Measurements from ENCODE around the gene CENPN. TPM values are rescaled to one million over a fixed set of nuclear protein-coding genes. Genes with fewer than 3 reads are reported as not detected.

Gene CENPN
- total and polyA plus RNA-seq, 2 of the 13 experiments (the other 11 are each of a cell fraction or from before 2014, with no cell fraction given): 29.7 to 129 TPM

- TF ChIP-seq PRDM10 (CRISPR knock-in tag; IDR thresholded peaks at IDR 0.05; ENCODE audit: low read depth): no peak; the same call in 1 of the 2 replicates
- TF ChIP-seq ZBTB7B (CRISPR knock-in tag; IDR thresholded peaks at IDR 0.05): peak; percentile 98
- TF ChIP-seq ZKSCAN8 (CRISPR knock-in tag; IDR thresholded peaks at IDR 0.05; ENCODE audit: borderline replicate concordance): peak; percentile 18; the same call in 1 of the 2 replicates
- 0 out of 2 replicates have a peak, but pooled peaks have one; percentile 43 for TF ChIP-seq KDM1A (CRISPR knock-in tag; IDR thresholded peaks at IDR 0.05)
- TF ChIP-seq YEATS2 (CRISPR knock-in tag; IDR thresholded peaks at IDR 0.05; ENCODE audit: borderline replicate concordance): peak; percentile 89
- peak; percentile 63; the same call in 1 of the 2 replicates for TF ChIP-seq ZFP37 (CRISPR knock-in tag; IDR thresholded peaks at IDR 0.05; ENCODE audit: borderline replicate concordance)
- peak; percentile 95; the same call in 1 of the 2 replicates for TF ChIP-seq ZNF253 (CRISPR knock-in tag; IDR thresholded peaks at IDR 0.05; ENCODE audit: borderline replicate concordance)
- TF ChIP-seq, protein P1, sequence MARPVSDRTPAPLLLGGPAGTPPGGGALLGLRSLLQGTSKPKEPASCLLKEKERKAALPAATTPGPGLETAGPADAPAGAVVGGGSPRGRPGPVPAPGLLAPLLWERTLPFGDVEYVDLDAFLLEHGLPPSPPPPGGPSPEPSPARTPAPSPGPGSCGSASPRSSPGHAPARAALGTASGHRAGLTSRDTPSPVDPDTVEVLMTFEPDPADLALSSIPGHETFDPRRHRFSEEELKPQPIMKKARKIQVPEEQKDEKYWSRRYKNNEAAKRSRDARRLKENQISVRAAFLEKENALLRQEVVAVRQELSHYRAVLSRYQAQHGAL (CRISPR knock-in tag; IDR thresholded peaks at IDR 0.05; ENCODE audit: not compliant biosample characterization): no peak
- TF ChIP-seq IKZF1 (IDR thresholded peaks at IDR 0.05): no peak
- no peak for TF ChIP-seq ZBTB37 (CRISPR knock-in tag; IDR thresholded peaks at IDR 0.05)
- no peak for TF ChIP-seq ZNF496 (CRISPR knock-in tag; IDR thresholded peaks at IDR 0.05; ENCODE audit: insufficient replicate concordance)
- peak; percentile 89; the same call in 1 of the 2 replicates for TF ChIP-seq ZNF607 (CRISPR knock-in tag; IDR thresholded peaks at IDR 0.05; ENCODE audit: borderline replicate concordance)
- no peak for TF ChIP-seq ZMAT5 (CRISPR knock-in tag; IDR thresholded peaks at IDR 0.05; ENCODE audit: borderline replicate concordance, low read depth)
- no peak for TF ChIP-seq TCF7 (IDR thresholded peaks at IDR 0.05; ENCODE audit: low read depth)
- TF ChIP-seq ZNF207 (IDR thresholded peaks at IDR 0.05; ENCODE audit: borderline replicate concordance): no peak
- peak; percentile 82; the same call in 1 of the 2 replicates for TF ChIP-seq SNAPC4 (CRISPR knock-in tag; IDR thresholded peaks at IDR 0.05)
These were observed 70.3 kb downstream of the CENPN start, which contains the start of gene C16orf46 (continued) for GRCh38 chr16:81077076-81077940.

Data from HepG2 (cell line).